ENCODE results near the gene EXOSC2.

Gene EXOSC2

DNA sequence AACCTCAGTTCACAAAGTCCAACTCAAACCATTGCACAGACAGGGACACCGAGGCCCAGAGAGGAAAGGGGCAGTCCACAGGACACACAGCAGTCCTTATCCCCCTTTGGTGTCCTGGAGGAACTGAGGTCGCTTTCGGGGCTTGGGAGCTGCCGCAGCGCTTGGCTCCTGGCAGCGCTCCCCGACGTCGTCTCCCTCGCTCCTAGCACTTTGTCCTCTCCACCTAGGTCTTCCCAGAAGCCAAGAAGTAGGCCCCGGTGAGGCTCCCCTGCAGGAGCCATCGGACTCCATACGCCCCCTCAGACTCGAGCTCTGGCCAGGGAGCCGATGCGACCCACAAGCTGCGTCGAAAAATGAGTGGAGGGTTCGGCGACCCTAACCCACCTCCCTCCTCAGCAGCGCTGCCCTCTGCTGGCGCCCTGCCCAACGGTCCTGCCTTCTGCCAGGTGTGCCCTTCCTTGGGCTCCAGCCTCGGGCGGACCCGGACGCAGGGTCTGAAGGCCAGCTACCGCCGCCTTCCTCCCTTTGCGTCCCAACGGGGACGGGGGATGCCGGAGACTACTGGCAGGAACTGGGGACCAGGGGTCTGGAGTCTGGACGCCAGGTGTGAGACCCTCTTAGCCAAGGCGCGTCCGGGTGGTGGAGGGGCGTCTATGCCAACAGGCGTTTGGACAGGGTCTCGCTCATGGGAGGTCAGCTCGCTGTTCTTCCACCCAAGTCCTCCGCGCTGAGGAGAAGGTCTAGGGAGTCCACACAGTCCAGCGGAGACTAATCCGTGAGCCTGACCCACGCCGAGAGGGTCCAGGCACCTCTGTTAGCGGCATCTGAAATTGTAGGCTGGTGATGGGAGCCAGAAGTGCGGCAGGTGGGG, 31.2 kb upstream of the EXOSC2 start:
- Histone ChIP-seq H3K9ac (ENCODE audit: low read depth in 1 of 2, low read length in 2 of 2) (no peak overlapping the region), H3K36me3 (ENCODE audit: control insufficient read depth in 1 of 2, insufficient read depth in 2 of 2, low read length in 2 of 2) (no peaks in the 10 kb centered on the region), H3K27me3 (ENCODE audit: control insufficient read depth in 1 of 2, insufficient read depth in 2 of 2, low read length in 2 of 2) (peaks cover 69 to 91% of the 10 kb centered on the region in 2 donors), H3K4me3 (ENCODE audit: low read depth in 1 of 2, low read length in 2 of 2) (peak overlapping the region in 1 of 2 donors; percentile 2), H3K4me1 (ENCODE audit: control insufficient read depth in 1 of 2, insufficient read depth in 2 of 2, low read length in 2 of 2) (peaks cover 0 to 4% of the 10 kb centered on the region in 2 donors), H3K27ac (ENCODE audit: low read depth, low read length) (no peak overlapping the region), H3K9me3 (ENCODE audit: control insufficient read depth in 1 of 2, low read length in 2 of 2) (no peaks in the 10 kb centered on the region)

DNA sequence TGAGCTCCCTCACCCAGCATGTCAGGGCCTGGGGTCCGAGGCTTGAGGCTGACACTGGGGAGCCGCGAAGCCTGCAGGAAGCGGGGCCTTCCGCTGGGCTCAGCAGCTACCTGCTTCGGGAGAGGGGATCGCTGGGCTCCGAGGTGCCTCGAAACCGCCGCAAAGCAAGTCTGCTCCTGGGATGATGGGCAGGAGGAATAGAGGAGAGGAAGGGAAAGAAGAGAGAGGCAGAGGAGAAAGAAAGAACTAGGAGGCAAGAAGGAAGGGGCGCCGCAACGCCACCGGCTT, 30.7 kb upstream of the EXOSC2 start:
- H3K9ac ChIP-seq (ENCODE audit: low read depth in 1 of 2, low read length in 2 of 2): no peak overlapping the region
- peaks cover 0 to 4% of the 10 kb centered on the region in 2 donors for H3K4me1 ChIP-seq (ENCODE audit: control insufficient read depth in 1 of 2, insufficient read depth in 2 of 2, low read length in 2 of 2)
- H3K27me3 ChIP-seq (ENCODE audit: control insufficient read depth in 1 of 2, insufficient read depth in 2 of 2, low read length in 2 of 2): peaks cover 71 to 94% of the 10 kb centered on the region in 2 donors
- H3K9me3 ChIP-seq (ENCODE audit: control insufficient read depth in 1 of 2, low read length in 2 of 2): no peaks in the 10 kb centered on the region
- H3K36me3 ChIP-seq (ENCODE audit: control insufficient read depth in 1 of 2, insufficient read depth in 2 of 2, low read length in 2 of 2): no peaks in the 10 kb centered on the region
- no peak overlapping the region for H3K27ac ChIP-seq (ENCODE audit: low read depth, low read length)
- peak overlapping the region in 1 of 2 donors; percentile 2 for H3K4me3 ChIP-seq (ENCODE audit: low read depth in 1 of 2, low read length in 2 of 2)

DNA sequence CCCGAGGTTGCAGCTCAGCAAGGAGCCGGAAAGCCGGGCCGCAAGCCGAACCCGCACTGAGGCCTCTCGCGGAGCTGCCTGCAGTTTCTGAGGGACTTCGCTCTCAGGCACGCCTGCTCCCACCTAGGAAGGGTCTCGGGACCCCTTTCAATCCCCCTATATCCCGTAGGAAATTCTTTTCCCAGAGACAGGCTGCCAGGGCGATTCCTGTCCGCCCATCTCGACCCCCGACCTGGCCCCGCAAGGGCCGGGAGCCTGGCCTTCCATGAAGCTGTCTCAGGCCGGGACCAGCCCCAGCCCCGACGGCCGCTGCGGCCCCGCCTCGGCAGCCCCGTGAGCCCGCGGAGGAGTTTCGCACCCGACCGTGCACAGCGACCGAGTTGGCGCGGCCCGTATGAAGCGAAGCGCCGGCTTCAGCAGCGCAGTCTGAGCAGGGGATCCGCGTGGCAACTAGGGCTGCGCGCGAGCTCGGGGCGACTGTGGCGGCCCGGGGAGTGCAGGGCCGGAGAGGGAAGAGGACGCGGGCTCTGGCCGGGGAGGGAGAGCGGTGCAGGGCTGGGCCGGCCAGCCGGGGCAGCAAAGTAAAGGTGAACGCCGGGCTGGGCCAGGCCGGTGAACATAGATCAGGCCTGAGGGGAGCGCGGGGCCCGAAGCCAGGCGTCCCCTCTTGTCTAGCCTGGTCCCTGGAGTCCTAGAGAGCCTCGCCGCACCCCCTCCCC, 30.2 kb upstream of the EXOSC2 start:
- H3K36me3 ChIP-seq (ENCODE audit: control insufficient read depth in 1 of 2, insufficient read depth in 2 of 2, low read length in 2 of 2): no peaks in the 10 kb centered on the region
- peaks cover 0 to 4% of the 10 kb centered on the region in 2 donors for H3K4me1 ChIP-seq (ENCODE audit: control insufficient read depth in 1 of 2, insufficient read depth in 2 of 2, low read length in 2 of 2)
- H3K27me3 ChIP-seq (ENCODE audit: control insufficient read depth in 1 of 2, insufficient read depth in 2 of 2, low read length in 2 of 2): peaks cover 71 to 94% of the 10 kb centered on the region in 2 donors
- H3K9me3 ChIP-seq (ENCODE audit: control insufficient read depth in 1 of 2, low read length in 2 of 2): no peaks in the 10 kb centered on the region
- H3K27ac ChIP-seq (ENCODE audit: low read depth, low read length): no peak overlapping the region
- peak overlapping the region in 1 of 2 donors; percentile 2 for H3K4me3 ChIP-seq (ENCODE audit: low read depth in 1 of 2, low read length in 2 of 2)
- no peak overlapping the region for H3K9ac ChIP-seq (ENCODE audit: low read depth in 1 of 2, low read length in 2 of 2)

GRCh38 chr9:130663977-130664250, 29.7 kb upstream of the EXOSC2 start:
- Histone ChIP-seq H3K36me3 (ENCODE audit: control insufficient read depth in 1 of 2, insufficient read depth in 2 of 2, low read length in 2 of 2) (no peaks in the 10 kb centered on the region), H3K4me3 (ENCODE audit: low read depth in 1 of 2, low read length in 2 of 2) (no peak overlapping the region), H3K4me1 (ENCODE audit: control insufficient read depth in 1 of 2, insufficient read depth in 2 of 2, low read length in 2 of 2) (peaks cover 0 to 4% of the 10 kb centered on the region in 2 donors), H3K27ac (ENCODE audit: low read depth, low read length) (no peak overlapping the region), H3K9me3 (ENCODE audit: control insufficient read depth in 1 of 2, low read length in 2 of 2) (no peaks in the 10 kb centered on the region), H3K9ac (ENCODE audit: low read depth in 1 of 2, low read length in 2 of 2) (no peak overlapping the region), H3K27me3 (ENCODE audit: control insufficient read depth in 1 of 2, insufficient read depth in 2 of 2, low read length in 2 of 2) (peaks cover 71 to 92% of the 10 kb centered on the region in 2 donors)

GRCh38 chr9:130664251-130665028, 29.1 kb upstream of the EXOSC2 start, which contains the start of gene PRDM12:
TSS of gene PRDM12 (plus strand) at chr9:130664594. CDS start at chr9:130664654, 60 bp downstream.
- peaks cover 0 to 4% of the 10 kb centered on the region in 2 donors for H3K4me1 ChIP-seq (ENCODE audit: control insufficient read depth in 1 of 2, insufficient read depth in 2 of 2, low read length in 2 of 2)
- no peak within 1 kb of the TSS for H3K4me3 ChIP-seq (ENCODE audit: low read depth in 1 of 2, low read length in 2 of 2)
- H3K27ac ChIP-seq (ENCODE audit: low read depth, low read length): no peak within 1 kb of the TSS
- H3K9ac ChIP-seq (ENCODE audit: low read depth in 1 of 2, low read length in 2 of 2): no peak within 1 kb of the TSS
- H3K36me3 ChIP-seq (ENCODE audit: control insufficient read depth in 1 of 2, insufficient read depth in 2 of 2, low read length in 2 of 2): no peaks in the 10 kb centered on the region
- H3K9me3 ChIP-seq (ENCODE audit: control insufficient read depth in 1 of 2, low read length in 2 of 2): no peaks in the 10 kb centered on the region
- H3K27me3 ChIP-seq (ENCODE audit: control insufficient read depth in 1 of 2, insufficient read depth in 2 of 2, low read length in 2 of 2): peaks cover 66 to 87% of the 10 kb centered on the region in 2 donors

DNA sequence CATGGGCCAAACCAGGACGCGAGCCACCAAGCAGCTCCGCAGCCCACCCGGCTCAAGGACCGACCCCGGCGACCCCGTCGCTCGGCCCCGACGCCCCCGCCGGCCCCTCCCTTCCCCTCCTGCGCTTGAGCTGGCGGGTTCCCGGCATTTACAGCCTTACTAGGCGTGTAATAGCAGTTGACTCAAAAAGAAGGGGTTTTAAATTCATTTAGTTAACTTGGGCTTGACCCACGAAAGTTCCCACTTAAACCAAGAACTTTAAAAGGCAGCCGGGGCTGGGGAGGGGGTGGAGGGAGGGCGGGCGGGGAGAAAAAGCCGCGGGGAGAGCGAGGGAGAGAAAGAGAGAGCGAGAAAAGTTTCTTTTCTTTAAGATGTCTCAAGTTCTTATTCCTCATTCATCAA, 28.6 kb upstream of the EXOSC2 start:
- Histone ChIP-seq H3K27ac (ENCODE audit: low read depth, low read length) (no peak overlapping the region), H3K27me3 (ENCODE audit: control insufficient read depth in 1 of 2, insufficient read depth in 2 of 2, low read length in 2 of 2) (peaks cover 66 to 82% of the 10 kb centered on the region in 2 donors), H3K36me3 (ENCODE audit: control insufficient read depth in 1 of 2, insufficient read depth in 2 of 2, low read length in 2 of 2) (no peaks in the 10 kb centered on the region), H3K9ac (ENCODE audit: low read depth in 1 of 2, low read length in 2 of 2) (no peak overlapping the region), H3K9me3 (ENCODE audit: control insufficient read depth in 1 of 2, low read length in 2 of 2) (no peaks in the 10 kb centered on the region), H3K4me3 (ENCODE audit: low read depth in 1 of 2, low read length in 2 of 2) (no peak overlapping the region), H3K4me1 (ENCODE audit: control insufficient read depth in 1 of 2, insufficient read depth in 2 of 2, low read length in 2 of 2) (peaks cover 0 to 4% of the 10 kb centered on the region in 2 donors)

DNA sequence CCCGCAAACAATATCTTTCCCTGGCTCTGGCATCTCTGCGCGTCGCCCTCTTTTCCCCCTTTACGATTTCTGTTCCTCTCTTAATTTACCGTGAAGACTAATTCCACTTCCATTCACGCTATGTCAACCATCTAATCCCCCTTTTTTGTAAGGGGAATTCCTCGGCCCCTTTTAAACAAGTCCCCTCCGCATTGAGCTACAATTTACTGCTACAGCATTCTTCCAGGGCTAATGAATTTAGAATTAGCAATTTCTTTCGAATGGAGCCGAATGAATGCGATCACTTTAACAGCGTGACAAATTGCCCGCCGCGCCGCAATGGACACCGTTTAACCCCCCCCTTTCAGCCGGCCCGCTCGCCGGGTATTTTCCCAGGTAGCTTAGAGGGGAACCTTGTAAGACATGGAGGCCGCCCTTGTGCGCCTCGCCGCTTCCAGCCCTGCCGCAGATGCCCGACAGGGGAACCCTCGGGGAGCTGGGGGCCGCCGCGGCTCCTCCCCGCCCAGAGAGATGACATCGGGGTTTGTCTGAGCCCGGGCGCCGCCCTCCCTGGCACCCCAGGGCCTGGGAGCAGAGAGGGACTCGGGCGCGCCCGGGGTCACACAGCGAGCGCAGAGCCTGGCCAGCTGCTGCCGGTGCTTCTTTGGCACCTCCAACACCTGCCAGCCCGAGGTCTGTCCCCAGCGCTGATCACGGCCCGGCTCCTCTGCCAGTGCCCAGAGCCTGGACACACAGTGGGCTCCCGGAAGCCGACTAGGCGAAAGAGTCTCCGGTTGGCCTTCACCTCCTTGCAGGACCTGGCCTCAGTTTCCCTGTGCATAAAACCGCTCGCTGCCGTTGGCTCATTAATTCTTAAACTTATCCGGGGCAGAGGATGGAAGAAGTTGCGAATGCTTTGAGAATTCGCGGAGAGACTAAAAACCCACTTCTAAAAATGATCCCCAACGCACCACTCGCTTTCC, 27.9 kb upstream of the EXOSC2 start:
- Histone ChIP-seq H3K27me3 (ENCODE audit: control insufficient read depth in 1 of 2, insufficient read depth in 2 of 2, low read length in 2 of 2) (peaks cover 63 to 80% of the 10 kb centered on the region in 2 donors), H3K36me3 (ENCODE audit: control insufficient read depth in 1 of 2, insufficient read depth in 2 of 2, low read length in 2 of 2) (no peaks in the 10 kb centered on the region), H3K9ac (ENCODE audit: low read depth in 1 of 2, low read length in 2 of 2) (no peak overlapping the region), H3K27ac (ENCODE audit: low read depth, low read length) (no peak overlapping the region), H3K4me3 (ENCODE audit: low read depth in 1 of 2, low read length in 2 of 2) (no peak overlapping the region), H3K9me3 (ENCODE audit: control insufficient read depth in 1 of 2, low read length in 2 of 2) (no peaks in the 10 kb centered on the region), H3K4me1 (ENCODE audit: control insufficient read depth in 1 of 2, insufficient read depth in 2 of 2, low read length in 2 of 2) (peaks cover 0 to 4% of the 10 kb centered on the region in 2 donors)

- H3K4me3 ChIP-seq (ENCODE audit: low read depth in 1 of 2, low read length in 2 of 2): no peak overlapping the region
- H3K27ac ChIP-seq (ENCODE audit: low read depth, low read length): no peak overlapping the region
- H3K4me1 ChIP-seq (ENCODE audit: control insufficient read depth in 1 of 2, insufficient read depth in 2 of 2, low read length in 2 of 2): peaks cover 0 to 4% of the 10 kb centered on the region in 2 donors
- H3K9ac ChIP-seq (ENCODE audit: low read depth in 1 of 2, low read length in 2 of 2): no peak overlapping the region
- peaks cover 56 to 71% of the 10 kb centered on the region in 2 donors for H3K27me3 ChIP-seq (ENCODE audit: control insufficient read depth in 1 of 2, insufficient read depth in 2 of 2, low read length in 2 of 2)
- no peaks in the 10 kb centered on the region for H3K36me3 ChIP-seq (ENCODE audit: control insufficient read depth in 1 of 2, insufficient read depth in 2 of 2, low read length in 2 of 2)
- H3K9me3 ChIP-seq (ENCODE audit: control insufficient read depth in 1 of 2, low read length in 2 of 2): no peaks in the 10 kb centered on the region
Observed at GRCh38 chr9:130666393-130667119, 27.0 kb upstream of the EXOSC2 start.

DNA sequence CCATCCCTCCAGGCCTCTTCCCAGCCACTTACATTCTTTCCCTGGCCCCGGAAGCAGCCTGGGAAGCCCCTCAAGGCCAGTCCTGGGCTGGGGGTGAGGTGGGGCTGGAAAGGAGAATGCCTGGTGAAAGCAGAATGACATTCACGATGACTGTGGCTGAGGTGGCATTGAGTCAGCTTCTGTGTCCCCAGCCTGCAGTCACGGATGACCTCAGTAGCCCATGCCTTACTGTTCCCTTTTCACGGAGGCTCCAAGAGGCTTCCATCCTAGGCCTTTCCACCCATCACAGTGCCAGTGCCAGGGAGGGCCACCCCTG, 26.5 kb upstream of the EXOSC2 start:
- Histone ChIP-seq H3K4me1 (ENCODE audit: control insufficient read depth in 1 of 2, insufficient read depth in 2 of 2, low read length in 2 of 2) (peaks cover 0 to 4% of the 10 kb centered on the region in 2 donors), H3K9me3 (ENCODE audit: control insufficient read depth in 1 of 2, low read length in 2 of 2) (no peaks in the 10 kb centered on the region), H3K9ac (ENCODE audit: low read depth in 1 of 2, low read length in 2 of 2) (no peak overlapping the region), H3K27me3 (ENCODE audit: control insufficient read depth in 1 of 2, insufficient read depth in 2 of 2, low read length in 2 of 2) (peaks cover 50 to 66% of the 10 kb centered on the region in 2 donors), H3K36me3 (ENCODE audit: control insufficient read depth in 1 of 2, insufficient read depth in 2 of 2, low read length in 2 of 2) (no peaks in the 10 kb centered on the region), H3K4me3 (ENCODE audit: low read depth in 1 of 2, low read length in 2 of 2) (no peak overlapping the region), H3K27ac (ENCODE audit: low read depth, low read length) (no peak overlapping the region)
